DND-41 (cell line): ENCODE data around the gene SBDS.

ENCODE experiments used
- CTCF ChIP-seq: IDR thresholded peaks from 2 replicates; pipeline ENCODE4 v1.5.1; 2012; ENCODE audit warnings: borderline replicate concordance, low read length, moderate library complexity, mild to moderate bottlenecking; ENCODE audit not compliant: poor library complexity, severe bottlenecking; ENCODE audit errors: extremely low read depth
- EZH2 ChIP-seq: IDR thresholded peaks from 3 replicates; pipeline ENCODE4 v1.6.1; 2012; ENCODE audit warnings: borderline replicate concordance, low read depth, mild to moderate bottlenecking, moderate library complexity, low read length, inconsistent platforms; ENCODE audit not compliant: severe bottlenecking

- no peak for TF ChIP-seq CTCF
- TF ChIP-seq EZH2, result no peak
Measured at GRCh38 chr7:66952343-66953043, 42.9 kb downstream of the SBDS start.
